ENCODE results near the gene MAST4.

- TF ChIP-seq CTCF (IDR thresholded peaks at IDR 0.05) (no peak), POLR2A (IDR thresholded peaks at IDR 0.05) (no peak)
These were observed 121.5 kb downstream of the MAST4 start for GRCh38 chr5:66717455-66718373.

All from uterus (tissue), 2 donors.